Panc1 (cell line): ENCODE results near the gene DNER.

Experiments
- POLR2AphosphoS5 ChIP-seq: IDR thresholded peaks from 2 replicates; pipeline ENCODE4 v1.6.1; 2012; ENCODE audit warnings: mild to moderate bottlenecking, low read depth, low read length, moderate library complexity
- TF ChIP-seq, protein P1 (sequence below): fragments of 450-650 bp; IDR thresholded peaks from 2 replicates; pipeline ENCODE4 v1.5.1; 2017; ENCODE audit warnings: mild to moderate bottlenecking
- TF ChIP-seq, protein P2 (sequence below), 2 experiments: IDR thresholded peaks; 2 replicates each; pipeline ENCODE4 v1.6.1; 2011 to 2012; ENCODE audit warnings: low read depth in 2 of 2, control low read depth in 1 of 2, low read length in 1 of 2, mild to moderate bottlenecking in 1 of 2, moderate library complexity in 1 of 2; ENCODE audit not compliant: insufficient read depth in 1 of 2

DNA sequence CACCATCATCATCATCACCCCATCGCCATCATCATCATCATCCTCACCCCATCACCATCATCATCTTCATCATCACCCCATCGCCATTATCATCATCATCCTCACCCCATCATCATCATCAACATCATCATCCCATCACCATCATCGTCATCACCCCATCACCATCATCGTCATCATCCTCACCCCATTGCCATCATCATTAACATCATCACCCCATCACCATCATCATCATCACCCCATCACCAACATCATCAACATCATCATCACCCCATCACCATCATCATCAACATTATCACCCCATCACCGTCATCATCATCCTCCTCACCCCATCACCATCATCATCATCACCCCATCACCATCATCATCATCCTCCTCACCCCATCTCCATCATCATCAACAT lies 151.0 kb downstream of the DNER start:
- TF ChIP-seq, protein P1, sequence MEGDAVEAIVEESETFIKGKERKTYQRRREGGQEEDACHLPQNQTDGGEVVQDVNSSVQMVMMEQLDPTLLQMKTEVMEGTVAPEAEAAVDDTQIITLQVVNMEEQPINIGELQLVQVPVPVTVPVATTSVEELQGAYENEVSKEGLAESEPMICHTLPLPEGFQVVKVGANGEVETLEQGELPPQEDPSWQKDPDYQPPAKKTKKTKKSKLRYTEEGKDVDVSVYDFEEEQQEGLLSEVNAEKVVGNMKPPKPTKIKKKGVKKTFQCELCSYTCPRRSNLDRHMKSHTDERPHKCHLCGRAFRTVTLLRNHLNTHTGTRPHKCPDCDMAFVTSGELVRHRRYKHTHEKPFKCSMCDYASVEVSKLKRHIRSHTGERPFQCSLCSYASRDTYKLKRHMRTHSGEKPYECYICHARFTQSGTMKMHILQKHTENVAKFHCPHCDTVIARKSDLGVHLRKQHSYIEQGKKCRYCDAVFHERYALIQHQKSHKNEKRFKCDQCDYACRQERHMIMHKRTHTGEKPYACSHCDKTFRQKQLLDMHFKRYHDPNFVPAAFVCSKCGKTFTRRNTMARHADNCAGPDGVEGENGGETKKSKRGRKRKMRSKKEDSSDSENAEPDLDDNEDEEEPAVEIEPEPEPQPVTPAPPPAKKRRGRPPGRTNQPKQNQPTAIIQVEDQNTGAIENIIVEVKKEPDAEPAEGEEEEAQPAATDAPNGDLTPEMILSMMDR: no peak
- TF ChIP-seq POLR2AphosphoS5: no peak
- TF ChIP-seq, protein P2, sequence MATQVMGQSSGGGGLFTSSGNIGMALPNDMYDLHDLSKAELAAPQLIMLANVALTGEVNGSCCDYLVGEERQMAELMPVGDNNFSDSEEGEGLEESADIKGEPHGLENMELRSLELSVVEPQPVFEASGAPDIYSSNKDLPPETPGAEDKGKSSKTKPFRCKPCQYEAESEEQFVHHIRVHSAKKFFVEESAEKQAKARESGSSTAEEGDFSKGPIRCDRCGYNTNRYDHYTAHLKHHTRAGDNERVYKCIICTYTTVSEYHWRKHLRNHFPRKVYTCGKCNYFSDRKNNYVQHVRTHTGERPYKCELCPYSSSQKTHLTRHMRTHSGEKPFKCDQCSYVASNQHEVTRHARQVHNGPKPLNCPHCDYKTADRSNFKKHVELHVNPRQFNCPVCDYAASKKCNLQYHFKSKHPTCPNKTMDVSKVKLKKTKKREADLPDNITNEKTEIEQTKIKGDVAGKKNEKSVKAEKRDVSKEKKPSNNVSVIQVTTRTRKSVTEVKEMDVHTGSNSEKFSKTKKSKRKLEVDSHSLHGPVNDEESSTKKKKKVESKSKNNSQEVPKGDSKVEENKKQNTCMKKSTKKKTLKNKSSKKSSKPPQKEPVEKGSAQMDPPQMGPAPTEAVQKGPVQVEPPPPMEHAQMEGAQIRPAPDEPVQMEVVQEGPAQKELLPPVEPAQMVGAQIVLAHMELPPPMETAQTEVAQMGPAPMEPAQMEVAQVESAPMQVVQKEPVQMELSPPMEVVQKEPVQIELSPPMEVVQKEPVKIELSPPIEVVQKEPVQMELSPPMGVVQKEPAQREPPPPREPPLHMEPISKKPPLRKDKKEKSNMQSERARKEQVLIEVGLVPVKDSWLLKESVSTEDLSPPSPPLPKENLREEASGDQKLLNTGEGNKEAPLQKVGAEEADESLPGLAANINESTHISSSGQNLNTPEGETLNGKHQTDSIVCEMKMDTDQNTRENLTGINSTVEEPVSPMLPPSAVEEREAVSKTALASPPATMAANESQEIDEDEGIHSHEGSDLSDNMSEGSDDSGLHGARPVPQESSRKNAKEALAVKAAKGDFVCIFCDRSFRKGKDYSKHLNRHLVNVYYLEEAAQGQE (IDR thresholded peaks at IDR 0.05; ENCODE audit: insufficient read depth in 1 of 2, low read depth in 2 of 2, low read length in 1 of 2): no peak
